Fibroblast of lung (primary cell): ENCODE results near the gene CEACAM6.

ENCODE experiments used
- CTCF ChIP-seq, 2 donors: IDR thresholded peaks in 1 of 2; conservative IDR thresholded peaks in 1 of 2; 1 replicate in 1 of 2; 2 replicates in 1 of 2; pipeline ENCODE4 v1.5.1; 2011 to 2012; ENCODE audit warnings: low read length in 2 of 2, control low read depth in 1 of 2, inconsistent platforms in 1 of 2, low read depth in 1 of 2, mild to moderate bottlenecking in 1 of 2
- EZH2 ChIP-seq: IDR thresholded peaks from 2 replicates; pipeline ENCODE4 v1.5.1; 2012; ENCODE audit warnings: low read length, control low read depth, mild to moderate bottlenecking; ENCODE audit errors: missing control alignments

DNA sequence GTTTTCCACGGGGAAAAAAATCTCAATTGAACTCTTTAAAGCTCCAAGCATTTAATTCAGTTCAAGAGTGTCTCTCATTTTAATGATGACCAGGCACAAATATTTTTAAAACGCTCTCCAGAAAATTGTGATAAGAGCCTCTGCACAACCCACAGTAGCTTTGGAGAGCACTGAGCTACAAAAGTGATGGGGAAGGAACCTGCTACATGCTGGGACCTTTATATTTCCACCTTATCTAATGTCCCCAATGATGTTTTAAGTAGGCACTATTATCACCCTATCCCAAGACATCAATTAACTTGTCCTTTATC is 14.1 kb upstream of the CEACAM6 start:
- TF ChIP-seq CTCF (conservative IDR thresholded peaks at IDR 0.05 in 1 of 2, IDR thresholded peaks at IDR 0.05 in 1 of 2; ENCODE audit: low read depth in 1 of 2, low read length in 2 of 2): no peak
- TF ChIP-seq EZH2: no peak
